Coronary artery (tissue), 2 donors: ENCODE measurements around the gene DUSP19.
"Not testable (repeated sequence)": the region's sequence is repeated elsewhere in the genome, so short reads cannot be mapped to it uniquely, and the experiment has no call there.

ENCODE experiments used
- DNase-seq: peaks from one replicate; pipeline ENCODE4 v3.0.0-alpha.2; 2017; ENCODE audit warnings: low spot score
- H3K27ac ChIP-seq, 2 donors: fragments of 200-600 bp; sonication (generic); one replicate each; pipeline ENCODE4 v1.5.1; 2016 to 2019
- H3K4me3 ChIP-seq: fragments of 200-600 bp; sonication (generic); 2 replicates; pipeline ENCODE4 v1.5.1; 2016; ENCODE audit warnings: mild to moderate bottlenecking, moderate library complexity
- TF ChIP-seq, protein P1 (sequence below): fragments of 200-600 bp; sonication (generic); IDR thresholded peaks from one replicate; pipeline ENCODE4 v1.5.1; 2019; ENCODE audit warnings: antibody characterized with exemption

Gene DUSP19

GRCh38 chr2:183035954-183036669, 42.4 kb upstream of the DUSP19 start:
- Histone ChIP-seq H3K4me3 (peak overlapping the region; percentile 90), H3K27ac (peak overlapping the region; percentile 15 to 98)
- no peak for DNase-seq
- TF ChIP-seq, protein P1, sequence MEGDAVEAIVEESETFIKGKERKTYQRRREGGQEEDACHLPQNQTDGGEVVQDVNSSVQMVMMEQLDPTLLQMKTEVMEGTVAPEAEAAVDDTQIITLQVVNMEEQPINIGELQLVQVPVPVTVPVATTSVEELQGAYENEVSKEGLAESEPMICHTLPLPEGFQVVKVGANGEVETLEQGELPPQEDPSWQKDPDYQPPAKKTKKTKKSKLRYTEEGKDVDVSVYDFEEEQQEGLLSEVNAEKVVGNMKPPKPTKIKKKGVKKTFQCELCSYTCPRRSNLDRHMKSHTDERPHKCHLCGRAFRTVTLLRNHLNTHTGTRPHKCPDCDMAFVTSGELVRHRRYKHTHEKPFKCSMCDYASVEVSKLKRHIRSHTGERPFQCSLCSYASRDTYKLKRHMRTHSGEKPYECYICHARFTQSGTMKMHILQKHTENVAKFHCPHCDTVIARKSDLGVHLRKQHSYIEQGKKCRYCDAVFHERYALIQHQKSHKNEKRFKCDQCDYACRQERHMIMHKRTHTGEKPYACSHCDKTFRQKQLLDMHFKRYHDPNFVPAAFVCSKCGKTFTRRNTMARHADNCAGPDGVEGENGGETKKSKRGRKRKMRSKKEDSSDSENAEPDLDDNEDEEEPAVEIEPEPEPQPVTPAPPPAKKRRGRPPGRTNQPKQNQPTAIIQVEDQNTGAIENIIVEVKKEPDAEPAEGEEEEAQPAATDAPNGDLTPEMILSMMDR: no peak

- DNase-seq: no peak
- TF ChIP-seq, protein P1: no peak
These were observed 41.4 kb upstream of the DUSP19 start for GRCh38 chr2:183037074-183037552.

GRCh38 chr2:183037553-183038340, 40.8 kb upstream of the DUSP19 start:
- Histone ChIP-seq H3K4me3 (peak overlapping the region; percentile 90), H3K27ac (peak overlapping the region; percentile 96 to 98)
- TF ChIP-seq, protein P1: no peak
- DNase-seq: peak; percentile 78

More at GRCh38 chr2:183037074-183037552, 41.4 kb upstream of the DUSP19 start:
- H3K27ac ChIP-seq: peak overlapping the region; percentile 96 to 98
- H3K4me3 ChIP-seq: peak overlapping the region; percentile 90

DNA sequence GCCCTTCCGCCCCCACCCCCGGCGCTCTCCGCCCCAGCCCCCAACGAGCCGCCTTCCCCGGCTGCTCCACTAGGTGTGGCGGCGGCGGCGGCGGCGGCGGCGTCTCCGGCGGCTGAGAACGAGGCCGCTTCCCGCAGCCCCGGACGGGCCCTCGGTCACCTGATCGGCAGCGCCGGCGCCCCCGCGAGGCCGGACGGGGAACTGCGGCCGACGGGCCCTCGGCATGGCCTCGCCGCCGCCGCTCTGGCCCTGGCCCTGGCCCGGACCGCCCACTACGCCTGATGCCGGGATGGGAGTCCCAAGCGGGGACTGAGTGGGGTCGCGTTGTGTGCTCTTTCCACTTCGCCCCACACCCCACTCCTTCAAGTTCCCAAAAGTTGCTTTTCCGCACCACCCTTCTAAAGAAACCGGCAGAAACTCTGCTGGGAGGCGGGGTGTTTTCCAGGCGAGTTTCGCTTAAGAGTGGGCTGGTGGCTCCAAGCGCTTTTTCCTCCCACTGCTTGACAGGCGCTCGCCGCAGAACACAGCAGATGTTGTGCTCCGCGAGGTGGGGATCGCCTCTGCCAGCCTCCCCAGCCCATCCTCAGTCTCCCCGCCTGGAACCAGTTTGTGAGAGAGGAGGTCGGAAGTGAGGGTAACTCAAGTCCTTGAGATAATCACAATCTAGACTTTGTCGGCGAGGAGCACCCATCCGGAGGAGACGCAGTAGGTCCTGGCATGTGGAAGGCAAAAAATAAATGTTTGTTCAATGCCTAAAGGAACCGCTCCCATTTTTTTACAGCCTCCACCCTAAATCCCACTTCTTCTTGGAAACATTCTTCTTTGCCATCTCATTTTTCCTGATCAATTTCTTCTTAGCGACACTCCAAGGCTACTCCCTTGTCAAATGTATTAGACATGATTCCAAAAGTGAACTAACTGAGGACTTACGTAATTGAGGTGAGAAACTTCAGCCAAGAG, 39.9 kb upstream of the DUSP19 start, which contains the start of gene NCKAP1:
NCKAP1 (minus strand) TSS at position 117 of the 960 bp plus-strand sequence. CDS start 358 bp downstream, outside the sequence.
- TF ChIP-seq, protein P1: peak; percentile 90
- DNase-seq: peak; percentile 90
- Histone ChIP-seq H3K4me3 (peak within 1 kb of the TSS; percentile 90), H3K27ac (peak within 1 kb of the TSS; percentile 96 to 98)

DNA sequence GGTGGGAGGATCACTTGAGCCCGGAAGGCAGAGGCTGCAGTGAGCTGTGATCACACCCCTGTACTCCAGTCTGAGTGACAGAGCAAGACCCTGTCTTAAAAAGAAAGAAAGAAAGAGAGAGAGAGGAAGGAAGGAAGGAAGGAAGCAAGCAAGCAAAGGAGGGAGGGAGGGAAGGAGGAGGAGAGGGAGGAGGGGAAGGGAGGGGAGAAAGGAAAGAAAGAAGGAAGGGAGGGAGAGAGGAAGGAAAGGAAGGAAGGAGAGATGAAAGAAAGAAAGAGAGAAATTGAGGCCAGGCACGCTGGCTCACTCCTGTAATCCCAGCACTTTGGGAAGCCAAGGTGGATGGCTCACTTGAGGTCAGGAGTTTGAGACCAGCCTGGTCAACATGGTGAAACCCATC, 37.9 kb upstream of the DUSP19 start:
- H3K4me3 ChIP-seq: no peak overlapping the region
- TF ChIP-seq, protein P1: no peak
- no peak overlapping the region for H3K27ac ChIP-seq
- DNase-seq: no peak

- not testable (repeated sequence) for H3K27ac ChIP-seq, H3K4me3 ChIP-seq, DNase-seq
These were observed 35.0 kb upstream of the DUSP19 start for GRCh38 chr2:183043580-183043979.

DNA sequence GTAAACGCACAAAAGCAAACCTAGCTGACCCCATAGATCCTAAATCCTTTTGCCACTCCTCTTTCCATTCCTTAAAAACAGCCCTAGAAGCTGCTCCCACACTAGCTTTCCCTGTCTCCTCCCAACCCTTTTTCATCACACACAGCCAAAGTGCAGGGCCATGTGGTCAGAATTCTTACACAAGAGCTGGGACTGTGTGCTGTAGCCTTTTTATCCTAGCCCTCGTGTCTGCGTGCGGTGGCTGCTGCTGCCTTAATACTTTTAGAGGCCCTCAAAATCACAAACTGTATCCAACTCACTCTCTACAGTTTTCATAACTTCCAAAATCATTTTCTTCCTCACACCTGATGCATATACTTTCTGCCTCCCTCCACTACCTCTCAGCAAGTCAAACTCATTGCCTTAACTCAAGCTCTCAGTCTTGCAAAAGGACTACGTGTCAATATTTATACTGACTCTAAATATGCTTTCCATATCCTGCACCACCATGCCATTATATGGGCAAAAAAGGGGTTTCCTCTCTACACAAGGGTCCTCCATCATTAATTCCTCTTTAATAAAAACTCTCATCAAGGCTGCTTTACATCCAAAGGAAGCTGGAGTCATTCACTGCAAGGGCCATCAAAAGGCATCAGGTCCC, 30.9 kb upstream of the DUSP19 start:
- not testable (repeated sequence) for H3K4me3 ChIP-seq, H3K27ac ChIP-seq, DNase-seq
